GF-D8 (cell line): Measurements from ENCODE around the gene PDXP.
"Not testable (repeated sequence)": the region's sequence is repeated elsewhere in the genome, so short reads cannot be mapped to it uniquely, and the experiment has no call there.

Experiments
- DNase-seq: peaks from one replicate; lab custom pipeline; 2025; lab: John Stamatoyannopoulos, UW

PDXP gene

GRCh38 chr22:37647317-37647716 lies 11.2 kb upstream of the PDXP start:
- DNase-seq: no peak

- no peak for DNase-seq
Measured at GRCh38 chr22:37647928-37648327, 10.6 kb upstream of the PDXP start.

- DNase-seq: no peak
Measured at GRCh38 chr22:37650463-37651136, 7.9 kb upstream of the PDXP start.

- DNase-seq: no peak
Measured at GRCh38 chr22:37654563-37655251, 3.8 kb upstream of the PDXP start.

- no peak for DNase-seq
Measured at GRCh38 chr22:37655252-37655563, 3.3 kb upstream of the PDXP start.

GRCh38 chr22:37656583-37656982 lies 1.9 kb upstream of the PDXP start:
- DNase-seq: not testable (repeated sequence)

- DNase-seq: no peak
Measured at GRCh38 chr22:37657590-37658132, 862 bp upstream of the PDXP start.

- DNase-seq: no peak
Measured at GRCh38 chr22:37659066-37659896, 758 bp downstream of the PDXP start.

- DNase-seq: no peak
Measured at GRCh38 chr22:37659897-37660708, 1.6 kb downstream of the PDXP start.

- DNase-seq: no peak
Measured at GRCh38 chr22:37660709-37661045, 2.2 kb downstream of the PDXP start.

GRCh38 chr22:37661160-37661924 lies 2.8 kb downstream of the PDXP start:
- DNase-seq: no peak

- no peak for DNase-seq
Measured at GRCh38 chr22:37662039-37662438, 3.5 kb downstream of the PDXP start.

- DNase-seq: no peak
Measured at GRCh38 chr22:37663521-37664140, 5.1 kb downstream of the PDXP start.

- no peak for DNase-seq
Measured at GRCh38 chr22:37664249-37665101, 6.0 kb downstream of the PDXP start.

GRCh38 chr22:37665487-37665886 lies 7.0 kb downstream of the PDXP start:
- DNase-seq: no peak

- DNase-seq: no peak
Measured at GRCh38 chr22:37669586-37669985, 11.1 kb downstream of the PDXP start.

GRCh38 chr22:37672206-37672919 lies 13.8 kb downstream of the PDXP start:
- DNase-seq: no peak

GRCh38 chr22:37672920-37673455 lies 14.5 kb downstream of the PDXP start:
- DNase-seq: no peak

GRCh38 chr22:37674248-37674647 lies 15.7 kb downstream of the PDXP start:
- DNase-seq: no peak
